Panc1 (cell line): ENCODE data around the gene USP3.

Source experiments
- CTCF ChIP-seq: fragments of 450-650 bp; IDR thresholded peaks from 2 replicates; pipeline ENCODE4 v1.5.1; 2017; ENCODE audit warnings: mild to moderate bottlenecking
- POLR2AphosphoS5 ChIP-seq: IDR thresholded peaks from 2 replicates; pipeline ENCODE4 v1.6.1; 2012; ENCODE audit warnings: mild to moderate bottlenecking, low read depth, low read length, moderate library complexity
- REST ChIP-seq, 2 experiments: IDR thresholded peaks; 2 replicates each; pipeline ENCODE4 v1.6.1; 2011 to 2012; ENCODE audit warnings: low read depth in 2 of 2, control low read depth in 1 of 2, low read length in 1 of 2, mild to moderate bottlenecking in 1 of 2, moderate library complexity in 1 of 2; ENCODE audit not compliant: insufficient read depth in 1 of 2
- SIN3A ChIP-seq: IDR thresholded peaks from 2 replicates; pipeline ENCODE4 v1.6.1; 2012; ENCODE audit warnings: low read depth, mild to moderate bottlenecking, low read length, moderate library complexity, borderline replicate concordance; ENCODE audit not compliant: insufficient read depth

- TF ChIP-seq CTCF (no peak), POLR2AphosphoS5 (no peak), SIN3A (no peak), REST (IDR thresholded peaks at IDR 0.05; ENCODE audit: insufficient read depth in 1 of 2, low read depth in 2 of 2, low read length in 1 of 2) (no peak)
Observed at GRCh38 chr15:63539521-63539920, 35.1 kb downstream of the USP3 start.
